HepG2 (cell line): Measurements from ENCODE around the gene MTFP1. TPM values are rescaled to one million over a fixed set of nuclear protein-coding genes. Genes with fewer than 3 reads are reported as not detected.

ENCODE experiments used
- ADNP ChIP-seq: sonication (generic); formaldehyde crosslinking; IDR thresholded peaks from 2 replicates; pipeline ENCODE4 v1.4.0; 2020; ENCODE audit warnings: missing genetic modification reagents
- ATF6 ChIP-seq: sonication (generic); formaldehyde crosslinking; conservative IDR thresholded peaks from 2 replicates; pipeline ENCODE4 v1.4.0; 2020; ENCODE audit warnings: missing genetic modification reagents
- BATF2 ChIP-seq: sonication (generic); formaldehyde crosslinking; IDR thresholded peaks from 2 replicates; pipeline ENCODE4 v1.8.0; 2022; ENCODE audit warnings: mild to moderate bottlenecking, missing genetic modification reagents, moderate library complexity
- CEBPG ChIP-seq: IDR thresholded peaks from 2 replicates; pipeline ENCODE4 v1.6.1; 2016
- DRAP1 ChIP-seq: IDR thresholded peaks from 2 replicates; pipeline ENCODE4 v1.6.1; 2016; ENCODE audit warnings: missing genetic modification reagents, missing compliant biosample characterization
- ETS1 ChIP-seq: sonication (generic); formaldehyde crosslinking; IDR thresholded peaks from 2 replicates; pipeline ENCODE4 v1.4.0; 2020; ENCODE audit warnings: missing genetic modification reagents
- HNF1B ChIP-seq: sonication (generic); formaldehyde crosslinking; IDR thresholded peaks from 2 replicates; pipeline ENCODE4 v1.5.1; 2020; ENCODE audit warnings: mild to moderate bottlenecking, moderate library complexity, missing genetic modification reagents
- ISX ChIP-seq: sonication (generic); formaldehyde crosslinking; conservative IDR thresholded peaks from 2 replicates; pipeline ENCODE4 v1.5.0; 2020; ENCODE audit warnings: missing genetic modification reagents
- KDM4B ChIP-seq: sonication (generic); formaldehyde crosslinking; IDR thresholded peaks from 2 replicates; pipeline ENCODE4 v1.4.0; 2020; ENCODE audit warnings: missing genetic modification reagents
- MBNL3 ChIP-seq: fragments of 250-450 bp; sonication (Bioruptor Pico); conservative IDR thresholded peaks from 2 replicates; pipeline ENCODE4 v1.8.0; 2022; ENCODE audit warnings: mild to moderate bottlenecking, inconsistent platforms
- MXD4 ChIP-seq: IDR thresholded peaks from 2 replicates; pipeline ENCODE4 v1.6.1; 2016; ENCODE audit warnings: mild to moderate bottlenecking, missing biosample characterization, missing genetic modification reagents
- NCOA2 ChIP-seq: sonication (generic); formaldehyde crosslinking; IDR thresholded peaks from 2 replicates; pipeline ENCODE4 v1.8.0; 2022; ENCODE audit warnings: inconsistent platforms
- NFATC3 ChIP-seq: sonication (generic); formaldehyde crosslinking; IDR thresholded peaks from 2 replicates; pipeline ENCODE4 v1.5.1; 2020; ENCODE audit warnings: mild to moderate bottlenecking, missing genetic modification reagents
- RBAK ChIP-seq: sonication (generic); formaldehyde crosslinking; IDR thresholded peaks from 2 replicates; pipeline ENCODE4 v1.5.1; 2020; ENCODE audit warnings: mild to moderate bottlenecking, missing genetic modification reagents
- REPIN1 ChIP-seq: sonication (generic); formaldehyde crosslinking; IDR thresholded peaks from 2 replicates; pipeline ENCODE4 v1.8.0; 2022; ENCODE audit warnings: missing genetic modification reagents, low read depth, mild to moderate bottlenecking, borderline replicate concordance
- RFXAP ChIP-seq: sonication (generic); formaldehyde crosslinking; IDR thresholded peaks from 2 replicates; pipeline ENCODE4 v1.4.0; 2020; ENCODE audit warnings: missing genetic modification reagents, borderline replicate concordance
- SSRP1 ChIP-seq: IDR thresholded peaks from 2 replicates; pipeline ENCODE4 v1.6.1; 2016; ENCODE audit warnings: control low read depth
- STAT6 ChIP-seq: sonication (generic); formaldehyde crosslinking; IDR thresholded peaks from 2 replicates; pipeline ENCODE4 v1.4.0; 2020; ENCODE audit warnings: missing genetic modification reagents, mild to moderate bottlenecking, borderline replicate concordance
- ZNF354B ChIP-seq: sonication (generic); formaldehyde crosslinking; IDR thresholded peaks from 2 replicates; pipeline ENCODE4 v1.8.0; 2022; ENCODE audit warnings: mild to moderate bottlenecking, missing genetic modification reagents
- ZNF431 ChIP-seq: sonication (generic); formaldehyde crosslinking; IDR thresholded peaks from 2 replicates; pipeline ENCODE4 v1.9.0; 2022; ENCODE audit warnings: missing genetic modification reagents, low read depth, mild to moderate bottlenecking, borderline replicate concordance
- ZNF556 ChIP-seq: sonication (generic); formaldehyde crosslinking; IDR thresholded peaks from 2 replicates; pipeline ENCODE4 v1.4.0; 2020; ENCODE audit warnings: mild to moderate bottlenecking, missing genetic modification reagents, borderline replicate concordance
- ZSCAN30 ChIP-seq: sonication (generic); formaldehyde crosslinking; IDR thresholded peaks from 2 replicates; pipeline ENCODE4 v1.5.0; 2020; ENCODE audit warnings: mild to moderate bottlenecking, missing genetic modification reagents
- polyA plus RNA-seq, 8 experiments: library from polyadenylated mRNA; depleted of rRNA in 3 of 8; stranded (reverse) in 7 of 8; unstranded in 1 of 8; fragments of >200 nt; fragmentation: Illumina TruSeq in 4 of 8; extraction: Trizol in 4 of 8; gene quantifications; 2 replicates each; pipeline versions ENCODE4 v1.2.1 to v1.2.3, GENCODE V29; 2011 to 2016; ENCODE audit warnings: low read depth in 4 of 8, missing spikeins in 1 of 8, mixed read lengths in 1 of 8; ENCODE audit not compliant: insufficient read depth in 1 of 8
- total RNA-seq, 5 experiments: library from RNA; depleted of rRNA; stranded (reverse); fragments of >200 nt; fragmentation: Illumina TruSeq; extraction: Trizol; gene quantifications; 2 replicates each; pipeline ENCODE4 v1.2.3, GENCODE V29; 2016; ENCODE audit warnings: low read depth in 1 of 5

Gene MTFP1
- total and polyA plus RNA-seq, 2 of the 13 experiments (the other 11 are each of a cell fraction or from before 2014, with no cell fraction given) = 29.5 to 45.6 TPM

GRCh38 chr22:30423959-30424533 lies 1.5 kb upstream of the MTFP1 start (continued):
- 0 out of 2 replicates have a peak, but pooled peaks have one; percentile 50 for TF ChIP-seq DRAP1 (CRISPR knock-in tag)
- TF ChIP-seq NFATC3 (CRISPR knock-in tag) = no peak
- TF ChIP-seq ATF6 (CRISPR knock-in tag) = no peak
- no peak for TF ChIP-seq KDM4B (CRISPR knock-in tag)
- TF ChIP-seq ZNF431 (CRISPR knock-in tag) = no peak
- no peak for TF ChIP-seq RBAK (CRISPR knock-in tag)
- no peak for TF ChIP-seq ZNF354B (CRISPR knock-in tag)
- TF ChIP-seq REPIN1 (CRISPR knock-in tag) = no peak
- TF ChIP-seq BATF2 (CRISPR knock-in tag) = 0 out of 2 replicates have a peak, but pooled peaks have one; percentile 11
- TF ChIP-seq STAT6 (CRISPR knock-in tag) = no peak
- TF ChIP-seq CEBPG = 0 out of 2 replicates have a peak, but pooled peaks have one; percentile 47
- TF ChIP-seq ETS1 = 0 out of 2 replicates have a peak, but pooled peaks have one; percentile 19
- no peak for TF ChIP-seq SSRP1 (CRISPR knock-in tag)
- TF ChIP-seq HNF1B (CRISPR knock-in tag) = peak; percentile 85
- TF ChIP-seq MBNL3 = no peak
- TF ChIP-seq NCOA2 (CRISPR knock-in tag) = 0 out of 2 replicates have a peak, but pooled peaks have one; percentile 32
- TF ChIP-seq ZNF556 (CRISPR knock-in tag) = no peak; the same call in 1 of the 2 replicates
- peak; percentile 84; the same call in 1 of the 2 replicates for TF ChIP-seq MXD4 (CRISPR knock-in tag)
- no peak for TF ChIP-seq ZSCAN30 (CRISPR knock-in tag)
- TF ChIP-seq ADNP (CRISPR knock-in tag) = no peak
- no peak; the same call in 1 of the 2 replicates for TF ChIP-seq RFXAP (CRISPR knock-in tag)
- no peak for TF ChIP-seq ISX (CRISPR knock-in tag)
